Effector memory CD4-positive, alpha-beta T cell (primary cell): ENCODE results near the gene PSD4.

ENCODE experiments used
- DNase-seq, 3 donors: peaks; one replicate each; pipeline ENCODE4 v3.0.0-alpha.2; 2020
- H3K27ac ChIP-seq: 2 replicates; pipeline ENCODE4 v1.7.0; 2013; ENCODE audit warnings: mild to moderate bottlenecking, low read length, moderate library complexity; ENCODE audit not compliant: insufficient read depth, poor library complexity, severe bottlenecking
- H3K27me3 ChIP-seq: replicated peaks from 2 replicates; pipeline ENCODE4 v1.7.0; 2013; ENCODE audit warnings: mild to moderate bottlenecking, low read length; ENCODE audit not compliant: insufficient read depth, control insufficient read depth, poor library complexity, severe bottlenecking
- H3K36me3 ChIP-seq: 2 replicates; pipeline ENCODE4 v1.7.0; 2013; ENCODE audit warnings: mild to moderate bottlenecking, low read length, moderate library complexity; ENCODE audit not compliant: control insufficient read depth, insufficient read depth
- H3K4me1 ChIP-seq: 2 replicates; pipeline ENCODE4 v1.7.0; 2013; ENCODE audit warnings: low read length, mild to moderate bottlenecking; ENCODE audit not compliant: control insufficient read depth, insufficient read depth, poor library complexity, severe bottlenecking
- H3K4me3 ChIP-seq: 2 replicates; pipeline ENCODE4 v1.7.0; 2013; ENCODE audit warnings: low read length, low read depth, mild to moderate bottlenecking; ENCODE audit not compliant: insufficient read depth, poor library complexity, severe bottlenecking
- H3K9me3 ChIP-seq: 2 replicates; pipeline ENCODE4 v1.7.0; 2013; ENCODE audit warnings: mild to moderate bottlenecking, low read length, moderate library complexity; ENCODE audit not compliant: control insufficient read depth

The PSD4 gene

DNA sequence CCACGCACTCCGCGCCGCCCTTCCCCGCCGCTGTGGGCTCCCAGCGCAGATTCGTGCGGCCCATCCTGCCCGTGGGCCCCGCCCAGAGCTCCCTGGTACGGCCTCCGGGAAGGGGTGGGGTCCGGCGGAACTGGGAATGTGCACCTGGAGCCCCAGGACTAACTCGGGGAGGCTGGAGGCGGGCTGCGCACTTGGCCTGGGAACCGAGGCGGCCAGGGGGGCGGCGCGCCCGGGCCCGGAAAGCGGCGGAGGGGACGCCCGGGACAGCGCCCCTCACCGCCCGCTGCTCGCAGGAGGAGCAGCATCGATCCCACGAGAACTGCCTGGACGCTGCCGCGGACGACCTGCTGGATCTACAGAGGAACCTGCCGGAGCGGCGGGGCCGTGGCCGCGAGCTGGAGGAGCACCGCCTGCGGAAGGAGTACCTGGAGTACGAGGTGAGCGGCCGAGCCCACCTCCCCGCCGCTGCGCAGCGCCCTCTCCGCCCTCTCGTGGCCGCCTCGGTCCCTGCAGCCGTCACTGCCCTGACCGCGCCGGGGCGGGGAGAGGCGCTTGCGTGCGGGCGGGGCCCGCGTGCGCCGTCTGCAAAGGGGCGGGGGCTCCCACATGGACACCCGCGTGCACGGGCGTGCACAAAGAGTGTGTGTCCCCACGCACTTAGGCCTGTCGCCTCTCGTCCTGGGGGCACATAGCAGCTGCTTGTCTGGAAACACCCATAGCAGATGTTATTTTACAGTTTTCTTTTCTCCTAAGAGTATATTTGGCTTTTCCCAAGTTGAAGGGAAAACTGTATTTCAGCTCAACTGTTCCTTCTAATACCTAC lies 25.2 kb downstream of the PSD4 start:
- H3K4me1 ChIP-seq: no peaks in the 10 kb centered on the region
- peaks cover 73% of the 10 kb centered on the region for H3K36me3 ChIP-seq

DNA sequence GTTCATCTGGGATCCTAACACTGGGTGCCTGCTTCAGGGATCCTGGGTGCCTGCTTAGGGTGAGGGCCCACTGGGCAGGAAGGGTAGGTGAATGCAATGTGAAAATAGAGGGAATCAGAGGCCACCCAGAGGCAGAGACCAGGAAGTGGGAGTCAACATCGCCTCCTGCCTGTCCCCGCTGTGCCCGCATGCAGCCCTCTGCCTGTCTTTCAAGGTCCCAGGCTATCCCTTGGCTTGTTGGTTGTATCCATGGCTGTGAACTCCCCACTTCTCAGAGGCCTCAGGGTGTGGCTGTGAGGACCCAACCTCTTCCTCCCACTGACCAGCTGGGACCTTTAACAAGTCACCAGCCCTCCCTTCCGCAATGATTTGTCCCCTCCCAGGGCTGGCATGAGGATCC lies 26.5 kb downstream of the PSD4 start:
- H3K4me1 ChIP-seq: peaks cover 7% of the 10 kb centered on the region
- H3K36me3 ChIP-seq: peaks cover 61% of the 10 kb centered on the region
- no peaks in the 10 kb centered on the region for H3K9me3 ChIP-seq

More for the DNA sequence above, 25.2 kb downstream of the PSD4 start:
- Histone ChIP-seq H3K9me3 (no peaks in the 10 kb centered on the region), H3K4me3 (no peak overlapping the region), H3K27me3 (no peaks in the 10 kb centered on the region), H3K27ac (peak overlapping the region; percentile 37)
- peak; percentile 39 to 58 (median 58) for DNase-seq

DNA sequence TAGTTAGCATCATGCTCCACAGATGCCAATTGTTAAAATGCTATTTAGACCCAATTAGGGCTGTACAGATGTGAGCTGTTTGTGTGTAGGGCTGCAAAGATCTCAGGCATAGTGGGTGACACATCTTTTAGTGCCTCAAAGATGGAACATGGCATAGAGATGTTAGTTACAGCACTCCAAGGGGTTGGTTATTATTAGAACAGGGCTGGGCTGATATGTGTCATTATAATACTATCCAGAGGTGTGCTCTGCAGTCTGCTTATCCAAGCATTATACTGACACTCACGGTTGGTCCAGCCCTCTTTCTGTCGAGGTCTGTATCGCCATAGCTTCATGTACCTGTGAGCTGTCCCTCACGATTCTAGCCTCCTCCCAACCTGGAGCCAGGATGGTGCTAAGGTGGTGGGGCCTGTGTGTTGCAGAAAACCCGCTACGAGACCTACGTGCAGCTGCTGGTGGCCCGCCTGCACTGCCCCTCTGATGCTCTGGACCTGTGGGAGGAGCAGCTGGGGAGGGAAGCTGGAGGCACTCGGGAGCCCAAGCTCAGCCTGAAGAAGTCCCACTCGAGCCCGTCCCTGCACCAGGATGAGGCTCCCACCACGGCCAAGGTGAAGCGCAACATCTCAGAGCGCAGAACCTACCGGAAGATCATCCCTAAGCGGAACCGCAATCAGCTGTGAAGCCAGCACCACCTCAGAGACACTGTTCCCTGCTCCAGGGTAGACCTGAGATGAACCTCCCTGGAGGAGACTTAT lies 27.1 kb downstream of the PSD4 start:
- no peak overlapping the region for H3K27ac ChIP-seq
- no peaks in the 10 kb centered on the region for H3K9me3 ChIP-seq
- no peak overlapping the region for H3K4me3 ChIP-seq
- H3K4me1 ChIP-seq: peaks cover 7% of the 10 kb centered on the region
- peaks cover 54% of the 10 kb centered on the region for H3K36me3 ChIP-seq
- no peak for DNase-seq
- H3K27me3 ChIP-seq: no peaks in the 10 kb centered on the region

More for the DNA sequence above, 26.5 kb downstream of the PSD4 start:
- Histone ChIP-seq H3K27ac (no peak overlapping the region), H3K4me3 (no peak overlapping the region), H3K27me3 (no peaks in the 10 kb centered on the region)
- DNase-seq: no peak

DNA sequence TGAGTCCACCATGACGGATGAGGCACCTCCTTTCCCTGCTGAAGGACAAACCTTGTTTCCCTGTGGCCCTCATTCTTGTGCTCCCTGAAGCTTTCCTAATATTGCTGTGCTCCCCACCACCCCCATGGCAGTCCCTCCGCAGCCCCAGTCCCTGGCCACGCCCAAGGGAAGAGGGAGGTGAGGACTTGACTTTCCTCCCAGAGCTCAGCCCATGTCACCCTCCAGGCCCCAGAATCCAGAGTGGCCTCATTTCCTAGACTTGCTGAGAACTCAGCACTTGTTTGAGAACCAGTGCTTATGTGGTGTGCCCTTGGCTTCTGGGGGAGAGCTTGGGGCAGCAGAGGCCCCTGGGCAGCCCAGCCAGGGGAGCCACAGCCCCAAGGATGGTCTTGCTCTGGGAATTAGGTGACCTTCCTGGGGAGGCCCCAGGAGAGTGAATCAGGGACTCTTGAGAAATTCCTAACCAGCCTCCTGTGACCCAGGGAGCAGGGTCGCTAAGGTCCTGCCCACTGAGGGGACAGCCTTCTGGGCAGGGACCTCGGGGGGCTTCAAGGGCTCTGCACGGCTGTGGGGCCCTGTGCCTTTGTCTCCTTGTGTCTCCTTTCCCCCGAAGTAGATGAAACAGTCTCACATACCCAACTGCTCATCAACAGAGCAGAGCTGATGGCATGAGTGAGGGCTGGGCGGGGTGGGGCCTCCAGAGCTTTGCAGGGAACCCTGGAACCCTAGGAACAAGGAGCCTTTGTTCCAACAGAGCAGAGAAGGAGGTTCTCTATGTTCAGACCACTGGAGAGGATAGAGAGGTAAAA lies 27.9 kb downstream of the PSD4 start:
- no peak overlapping the region for H3K4me3 ChIP-seq
- DNase-seq: no peak
- no peaks in the 10 kb centered on the region for H3K9me3 ChIP-seq
- peaks cover 7% of the 10 kb centered on the region for H3K4me1 ChIP-seq
- no peaks in the 10 kb centered on the region for H3K27me3 ChIP-seq
- H3K36me3 ChIP-seq: peaks cover 46% of the 10 kb centered on the region
- no peak overlapping the region for H3K27ac ChIP-seq

DNA sequence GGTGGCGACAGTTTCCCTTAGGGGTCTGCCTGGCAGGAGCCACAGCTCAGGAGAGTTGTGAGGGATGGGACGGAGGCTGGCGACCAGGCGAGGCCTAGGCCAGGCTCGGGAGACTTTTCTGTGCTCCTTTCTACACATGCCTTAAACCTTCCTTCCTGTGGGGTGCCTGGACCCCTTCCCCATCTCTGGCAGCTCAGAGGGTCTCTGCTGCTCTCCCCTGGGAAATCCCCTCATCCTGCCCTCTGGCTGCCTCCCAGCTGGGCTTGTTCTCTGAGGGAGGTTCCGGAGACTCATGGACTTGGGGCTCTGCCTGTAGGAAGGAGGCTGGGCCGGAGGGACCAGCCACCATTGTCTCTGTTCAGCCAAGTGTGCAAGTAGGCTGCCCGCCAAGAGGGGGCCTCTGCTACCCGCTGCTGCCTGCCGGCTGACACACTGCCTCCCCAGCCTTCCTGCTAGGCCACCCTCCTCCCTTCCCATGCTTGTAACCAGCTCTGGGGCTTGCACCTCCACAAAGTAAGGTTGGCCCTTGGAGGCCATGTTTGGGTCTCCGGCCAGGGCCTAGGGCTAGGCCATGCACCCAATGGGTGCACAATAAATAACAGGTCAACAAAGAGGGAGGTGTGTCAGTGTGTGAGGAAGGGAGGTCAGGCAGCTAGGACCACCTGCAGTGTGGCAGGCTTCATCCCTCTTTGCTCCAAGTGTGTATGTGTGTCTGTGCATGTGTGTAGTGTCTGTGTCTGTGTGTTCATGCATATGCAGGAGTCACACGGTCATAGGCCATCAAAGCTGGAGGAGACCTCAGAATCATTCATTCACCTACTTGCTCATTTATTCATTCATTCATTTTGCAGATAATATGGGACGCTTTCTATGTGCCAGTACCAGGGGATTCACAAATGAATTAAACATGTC lies 28.8 kb downstream of the PSD4 start:
- Histone ChIP-seq H3K36me3 (peaks cover 37% of the 10 kb centered on the region), H3K27ac (no peak overlapping the region), H3K27me3 (no peaks in the 10 kb centered on the region), H3K9me3 (no peaks in the 10 kb centered on the region), H3K4me3 (no peak overlapping the region), H3K4me1 (peaks cover 7% of the 10 kb centered on the region)
- DNase-seq: no peak

DNA sequence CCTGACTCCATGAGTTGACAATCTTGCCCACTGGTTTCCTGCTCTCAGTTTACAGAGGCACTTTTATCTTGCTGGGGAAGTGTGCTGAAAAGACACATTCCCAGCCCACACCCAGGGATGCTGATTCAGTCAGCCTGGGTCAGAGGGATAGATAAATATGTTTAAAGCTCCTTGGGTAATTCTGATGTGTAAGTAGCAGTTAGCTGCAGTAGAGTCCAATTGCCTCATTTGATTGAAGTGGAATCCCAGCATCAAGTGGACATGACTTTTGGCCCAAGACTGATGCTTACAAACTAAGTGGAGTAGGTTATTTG lies 29.4 kb downstream of the PSD4 start:
- H3K27me3 ChIP-seq: no peaks in the 10 kb centered on the region
- no peak for DNase-seq

DNA sequence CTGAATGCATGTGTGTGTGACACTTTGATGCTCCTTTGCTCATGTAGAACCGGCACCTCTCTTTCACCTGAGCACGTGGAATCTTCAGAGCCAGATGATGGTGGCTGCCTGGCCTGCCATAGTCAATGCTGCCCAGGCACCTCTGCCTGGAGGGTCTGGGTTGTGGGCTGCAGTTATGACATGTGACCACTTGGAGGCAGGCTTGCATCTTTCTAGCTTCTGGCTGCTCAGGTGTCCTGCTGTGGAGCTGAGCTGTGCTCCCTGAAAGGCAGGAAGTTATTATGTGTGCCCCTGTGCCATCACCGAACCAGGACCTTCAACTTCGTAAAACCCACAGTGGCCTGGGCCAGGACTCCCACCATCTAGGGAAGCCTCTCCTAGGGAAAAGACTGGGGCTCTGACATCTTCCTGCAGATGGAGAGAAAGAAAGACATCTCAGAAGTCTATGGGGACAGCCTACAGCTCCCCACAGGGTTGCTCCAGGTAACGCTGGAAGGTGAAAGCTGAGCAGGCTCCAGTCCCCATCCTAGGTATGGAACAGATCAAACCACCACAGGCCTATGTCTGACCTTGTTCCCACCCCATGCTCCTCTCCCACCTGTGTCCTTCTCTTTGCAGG lies 30.2 kb downstream of the PSD4 start:
- Histone ChIP-seq H3K27me3 (no peaks in the 10 kb centered on the region), H3K27ac (peak overlapping the region; percentile 36)

More for the DNA sequence above, 29.4 kb downstream of the PSD4 start:
- no peak overlapping the region for H3K27ac ChIP-seq
- H3K4me1 ChIP-seq: peaks cover 7% of the 10 kb centered on the region
- H3K36me3 ChIP-seq: peaks cover 31% of the 10 kb centered on the region
- H3K4me3 ChIP-seq: no peak overlapping the region
- H3K9me3 ChIP-seq: no peaks in the 10 kb centered on the region

DNA sequence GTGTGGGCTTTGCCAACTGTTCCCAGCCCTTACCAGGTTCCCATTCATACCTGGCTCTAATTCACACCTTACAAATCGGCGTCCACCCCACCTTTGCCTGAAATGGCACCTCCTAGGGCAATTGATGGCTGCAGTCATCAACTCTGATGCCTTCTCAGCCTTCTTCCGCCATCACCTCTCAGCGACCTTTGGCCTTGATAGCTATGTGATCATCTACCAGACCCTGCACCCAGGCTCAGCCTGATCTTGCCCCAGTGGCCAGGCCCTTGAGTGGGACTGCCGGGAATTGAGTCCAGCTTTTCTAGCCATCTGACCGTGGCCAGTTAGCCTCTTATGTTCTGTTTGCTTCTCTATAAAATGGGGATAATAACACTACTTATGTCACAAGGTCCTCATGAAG lies 32.5 kb downstream of the PSD4 start:
- Histone ChIP-seq H3K9me3 (no peaks in the 10 kb centered on the region), H3K27ac (no peak overlapping the region), H3K4me1 (peaks cover 7% of the 10 kb centered on the region), H3K36me3 (peaks cover 5% of the 10 kb centered on the region), H3K27me3 (no peaks in the 10 kb centered on the region), H3K4me3 (no peak overlapping the region)
- no peak for DNase-seq

More for the DNA sequence above, 30.2 kb downstream of the PSD4 start:
- H3K4me1 ChIP-seq: peaks cover 7% of the 10 kb centered on the region
- peak; percentile 38 to 58 (median 57) for DNase-seq
- H3K36me3 ChIP-seq: peaks cover 24% of the 10 kb centered on the region
- H3K9me3 ChIP-seq: no peaks in the 10 kb centered on the region
- H3K4me3 ChIP-seq: no peak overlapping the region

DNA sequence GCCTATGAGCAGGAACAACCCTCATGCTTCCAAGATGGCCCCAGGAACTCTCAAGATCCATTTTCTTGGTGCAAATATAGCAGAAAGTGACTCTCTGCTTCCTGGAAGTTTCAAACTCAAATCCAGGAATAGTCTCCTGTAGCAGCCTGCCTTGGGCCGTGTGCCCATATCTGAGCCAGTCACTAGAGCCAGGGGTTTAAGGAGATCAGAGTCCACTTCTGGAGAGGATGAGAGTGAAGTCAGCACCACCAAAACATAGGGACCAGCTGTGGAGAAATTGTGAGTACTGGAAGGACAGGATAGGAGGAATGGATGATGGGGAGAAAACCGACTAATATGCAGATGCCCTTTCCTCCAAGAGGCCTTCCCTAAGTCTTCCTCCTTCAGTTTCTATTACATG lies 33.2 kb downstream of the PSD4 start:
- no peaks in the 10 kb centered on the region for H3K27me3 ChIP-seq
- H3K27ac ChIP-seq: no peak overlapping the region
- H3K36me3 ChIP-seq: no peaks in the 10 kb centered on the region
- no peaks in the 10 kb centered on the region for H3K9me3 ChIP-seq
- no peak for DNase-seq
- no peak overlapping the region for H3K4me3 ChIP-seq
- H3K4me1 ChIP-seq: peaks cover 7% of the 10 kb centered on the region
